Sciatic nerve (tissue), 2 donors: ENCODE measurements around the gene SRPX. TPM values are rescaled to one million over a fixed set of nuclear protein-coding genes. Genes with fewer than 3 reads are reported as not detected.

ENCODE experiments used
- ATAC-seq: fragments of 200-7000 bp; cut with Tn5 transposase; one replicate; pipeline ENCODE4 v1.9.1; 2020; ENCODE audit warnings: mild to moderate bottlenecking, moderate library complexity
- DNase-seq: peaks from one replicate; pipeline ENCODE4 v3.0.0-alpha.2; 2020; ENCODE audit warnings: low spot score
- intact Hi-C: fragments of 100-400 bp; cut with DNase I; formaldehyde crosslinking; loops from one replicate; pipeline ENCODE4 v1.14.2; 2022
- total RNA-seq: library from RNA; stranded (reverse); fragmentation: NEBNext Ultra II Directional; extraction: Animal tissue kit (Norgen Biotek cat#: 25700); gene quantifications from one replicate; pipeline ENCODE4 v1.2.1, GENCODE V29; 2021
- donor health status: DM: no; HTN: no; CAD: no.
- donor health status: DM: no; HTN: no; CAD: no.

SRPX gene
- total RNA-seq, 1 donor from 2014 or later: 33.4 TPM

GRCh38 chrX:38214551-38215531 is 5.8 kb downstream of the SRPX start:
- intact Hi-C loops: no loop called here
- ATAC-seq: peak; percentile 82
- no peak for DNase-seq

DNA sequence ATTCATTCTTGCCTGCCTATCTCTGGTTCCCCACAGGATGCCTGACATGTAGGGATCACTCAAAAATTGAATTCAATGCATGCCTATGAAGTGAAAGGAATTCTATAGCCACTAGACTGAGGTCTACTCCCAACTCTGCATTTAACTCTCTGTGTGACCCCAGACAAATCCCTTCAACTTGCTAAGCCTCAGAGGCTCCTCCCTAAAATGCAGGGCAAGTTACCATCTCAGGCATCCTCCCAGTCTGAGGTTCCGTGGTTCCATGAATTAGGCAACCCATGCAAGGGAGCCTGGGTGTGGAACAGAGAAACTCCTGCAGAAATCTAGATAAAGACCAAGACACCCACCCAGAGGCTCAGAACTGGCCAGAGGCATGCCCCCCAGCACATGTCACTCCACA is 6.6 kb downstream of the SRPX start:
- no peak for ATAC-seq
- no peak for DNase-seq
- intact Hi-C loops: no loop called here

DNA sequence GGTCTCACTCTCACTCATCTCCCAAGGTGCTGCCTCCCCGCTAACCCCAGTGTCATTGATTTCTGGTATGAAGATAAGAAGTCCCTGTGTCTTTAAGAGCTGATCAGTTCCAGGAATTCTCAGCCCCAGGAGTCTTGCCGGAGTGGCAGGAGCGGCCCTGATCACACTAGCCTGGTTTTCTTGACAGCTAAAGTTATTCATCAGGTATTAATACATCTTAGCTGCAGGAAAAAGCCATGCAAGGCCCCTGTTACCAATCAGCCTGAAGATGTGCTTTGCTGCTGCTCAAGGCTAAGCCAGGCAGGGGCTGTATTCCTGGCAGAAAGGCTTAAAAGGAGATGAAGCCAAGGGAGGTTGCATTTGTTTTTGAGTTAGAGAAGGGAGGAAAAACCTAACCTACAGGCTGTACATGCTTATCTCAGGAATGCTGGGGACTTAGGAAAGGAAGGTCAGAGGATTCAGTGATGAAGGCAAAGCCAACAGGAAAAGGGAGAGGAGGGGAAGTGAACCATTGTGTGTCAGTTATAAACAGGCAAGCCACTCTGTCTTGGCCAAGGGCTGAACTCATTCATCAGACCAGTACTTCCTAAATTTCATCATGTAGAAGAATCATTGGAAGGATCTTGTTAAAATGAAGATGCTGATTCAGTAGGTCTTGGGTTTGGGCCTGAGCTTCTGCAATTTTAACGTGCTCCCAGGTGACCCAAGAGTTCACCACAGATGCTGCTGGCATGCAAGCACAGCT is 8.6 kb downstream of the SRPX start:
- no peak for ATAC-seq
- DNase-seq: no peak
- intact Hi-C loops: no loop called here

GRCh38 chrX:38206542-38206941 is 14.1 kb downstream of the SRPX start:
- intact Hi-C loops: no loop called here
- no peak for DNase-seq
- ATAC-seq: no peak

- DNase-seq: no peak
- intact Hi-C loops: no loop called here
- ATAC-seq: no peak
Measured at GRCh38 chrX:38206036-38206435, 14.6 kb downstream of the SRPX start.

GRCh38 chrX:38205039-38205438 is 15.6 kb downstream of the SRPX start:
- intact Hi-C loops: no loop called here
- DNase-seq: no peak
- no peak for ATAC-seq

- DNase-seq (no peak), ATAC-seq (no peak)
- intact Hi-C loops: no loop called here
Measured at GRCh38 chrX:38192007-38192810, 28.5 kb downstream of the SRPX start.

DNA sequence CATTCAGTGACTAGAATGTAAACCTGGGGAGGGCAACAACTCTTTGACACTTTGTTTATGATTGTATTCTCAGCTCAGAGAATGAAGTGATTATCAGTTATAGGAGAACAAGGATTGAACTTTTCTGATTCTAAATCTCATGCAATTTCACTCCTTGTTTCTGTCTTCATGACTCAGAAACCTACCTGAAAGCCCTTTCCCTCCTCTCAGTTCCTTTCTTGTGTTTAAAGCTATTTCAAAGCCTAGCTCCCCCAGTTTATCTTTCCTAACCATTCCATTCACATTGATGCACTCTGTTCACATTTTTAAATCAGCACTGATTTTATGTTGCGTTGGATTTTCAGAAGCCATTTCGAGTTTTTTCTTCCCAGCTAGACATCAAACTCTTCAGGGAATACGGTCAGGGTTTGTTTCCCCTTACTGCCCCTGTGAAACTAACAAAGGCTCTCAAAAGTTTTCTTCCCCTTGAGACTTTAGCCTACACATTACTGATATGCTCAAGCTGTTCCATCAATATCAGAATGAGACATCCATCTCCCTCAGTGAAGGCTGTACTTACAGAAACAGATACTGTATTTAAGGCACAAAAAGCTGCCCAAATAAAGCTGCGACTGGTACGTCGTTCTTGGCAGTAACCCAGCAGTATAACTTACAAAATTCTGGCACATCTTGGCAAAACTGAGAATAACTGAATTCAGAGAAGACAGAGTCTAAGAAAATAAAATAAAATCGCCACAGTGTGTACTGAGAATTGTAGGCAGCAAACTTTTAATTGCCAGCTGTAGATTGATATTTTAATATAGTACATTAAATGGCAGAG is 31.0 kb downstream of the SRPX start:
- DNase-seq (no peak), ATAC-seq (no peak)
- intact Hi-C loops: no loop called here

DNA sequence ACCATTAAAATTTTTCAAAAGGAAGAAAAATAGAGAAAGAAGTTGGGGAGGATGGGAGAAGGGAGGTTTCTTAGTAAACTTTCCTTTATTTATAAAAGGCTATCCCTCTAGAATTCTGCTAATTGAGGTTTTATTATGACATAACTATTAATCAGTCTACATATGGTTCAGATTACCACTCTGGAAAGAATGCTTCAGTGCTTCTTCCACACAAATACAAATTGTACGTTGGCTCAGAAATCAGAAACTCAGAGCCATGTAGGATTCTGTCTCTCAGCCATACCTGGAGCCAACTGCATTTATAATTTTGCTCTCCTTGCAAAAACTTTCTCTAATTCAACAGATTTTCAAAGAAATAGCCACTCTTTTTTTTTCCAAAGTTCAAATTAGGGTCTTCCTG is 37.1 kb downstream of the SRPX start:
- DNase-seq: no peak

GRCh38 chrX:38181357-38181756 is 39.3 kb downstream of the SRPX start:
- DNase-seq: no peak
- ATAC-seq: no peak
- intact Hi-C loops: no loop called here

More for the DNA sequence above, 37.1 kb downstream of the SRPX start:
- no peak for ATAC-seq
- intact Hi-C loops: no loop called here

- DNase-seq (no peak), ATAC-seq (no peak)
- intact Hi-C loops: no loop called here
Measured at GRCh38 chrX:38178396-38178795, 42.3 kb downstream of the SRPX start.

DNA sequence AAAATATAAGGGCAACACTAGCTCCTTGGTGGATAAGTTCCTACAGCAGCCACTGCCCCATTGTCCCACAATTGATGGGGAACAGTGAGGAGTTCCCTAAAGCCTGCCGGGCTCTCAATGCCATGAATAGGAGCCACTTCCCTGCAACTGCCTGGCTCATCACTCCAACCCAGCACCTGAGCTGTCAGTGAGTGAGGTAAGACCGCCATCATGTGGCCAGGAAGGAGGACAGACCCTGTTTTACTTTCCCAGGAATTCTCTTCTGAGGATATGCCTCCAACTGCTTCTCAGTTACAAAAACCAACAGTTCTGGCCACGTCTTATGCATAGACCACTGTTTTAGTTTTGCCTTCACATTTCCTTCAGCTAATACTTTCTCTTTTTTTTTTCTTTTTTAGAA is 45.5 kb downstream of the SRPX start:
- ATAC-seq: peak; percentile 39
- intact Hi-C loops: no loop called here
- DNase-seq: no peak

- intact Hi-C loops: no loop called here
- DNase-seq (no peak), ATAC-seq (no peak)
Measured at GRCh38 chrX:38172596-38172995, 48.1 kb downstream of the SRPX start.

DNA sequence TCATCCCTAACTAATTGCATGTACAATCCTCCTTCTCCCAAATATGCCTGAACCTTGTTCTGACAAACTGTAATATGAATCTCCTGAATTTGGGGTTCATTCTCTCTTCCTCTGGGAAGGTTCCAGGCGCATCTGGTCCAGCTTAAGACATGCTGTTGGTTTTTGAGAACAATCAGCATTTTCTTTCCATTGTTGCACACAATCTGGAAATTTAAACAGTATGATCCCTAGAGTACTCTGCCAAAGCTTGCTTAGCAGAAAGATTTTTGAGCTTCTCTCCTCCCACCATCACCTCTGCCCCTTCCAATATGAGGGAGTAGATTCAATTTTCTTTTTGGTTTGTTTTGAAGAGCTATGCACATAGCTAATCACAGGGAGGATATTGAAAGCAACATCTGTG is 50.1 kb downstream of the SRPX start:
- intact Hi-C loops: no loop called here
- DNase-seq (no peak), ATAC-seq (no peak)

DNA sequence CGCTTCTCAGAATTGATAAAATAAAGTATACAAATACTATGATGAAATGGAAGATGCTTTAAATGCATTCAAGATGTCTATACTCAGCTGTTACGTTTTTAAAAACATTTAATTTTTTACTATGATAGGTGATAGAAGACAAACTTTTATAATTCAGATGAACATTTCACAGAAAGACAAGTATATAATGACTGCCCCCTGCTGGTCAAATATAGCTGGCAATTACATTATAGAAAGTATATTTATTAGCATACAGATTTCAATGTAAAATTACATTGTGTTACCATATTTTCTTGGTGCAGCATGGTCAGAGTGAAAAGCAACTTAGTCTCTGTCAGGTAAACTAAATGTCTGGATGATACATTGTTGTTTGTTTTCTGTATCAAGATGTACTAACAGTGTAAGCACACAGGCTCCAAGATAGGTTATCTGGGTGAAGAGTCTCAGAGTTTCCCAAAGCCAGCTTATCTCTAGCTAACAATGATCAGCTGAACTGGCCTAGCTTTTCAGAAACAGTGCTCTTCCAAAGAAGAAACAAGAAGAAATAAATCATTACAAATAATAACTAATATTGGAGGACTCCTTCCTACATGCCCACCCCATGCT is 54.1 kb downstream of the SRPX start:
- intact Hi-C loops: no loop called here
- ATAC-seq (no peak), DNase-seq (no peak)

DNA sequence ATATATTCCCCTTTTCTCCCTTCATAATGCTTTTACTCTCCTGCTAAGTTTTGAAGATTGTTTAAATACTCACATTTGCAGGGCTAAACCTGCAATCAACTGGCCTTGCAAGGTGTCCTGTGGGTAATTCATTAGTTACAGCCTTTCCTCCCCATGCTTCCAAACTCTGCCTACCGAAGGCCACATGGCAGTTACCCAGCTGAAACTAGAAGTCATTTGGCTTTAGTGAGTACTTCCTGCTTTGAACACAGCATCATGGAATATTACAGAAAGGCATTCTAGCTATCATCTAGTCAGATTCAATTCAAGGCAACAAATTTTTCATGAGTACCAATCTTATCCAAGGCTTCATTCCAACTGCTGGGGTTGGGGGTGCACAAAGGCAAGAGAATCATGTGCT is 55.6 kb downstream of the SRPX start:
- no peak for ATAC-seq
- DNase-seq: no peak
- intact Hi-C loops: no loop called here

- intact Hi-C loops: no loop called here
Measured at GRCh38 chrX:38163193-38163592, 57.5 kb downstream of the SRPX start.

DNA sequence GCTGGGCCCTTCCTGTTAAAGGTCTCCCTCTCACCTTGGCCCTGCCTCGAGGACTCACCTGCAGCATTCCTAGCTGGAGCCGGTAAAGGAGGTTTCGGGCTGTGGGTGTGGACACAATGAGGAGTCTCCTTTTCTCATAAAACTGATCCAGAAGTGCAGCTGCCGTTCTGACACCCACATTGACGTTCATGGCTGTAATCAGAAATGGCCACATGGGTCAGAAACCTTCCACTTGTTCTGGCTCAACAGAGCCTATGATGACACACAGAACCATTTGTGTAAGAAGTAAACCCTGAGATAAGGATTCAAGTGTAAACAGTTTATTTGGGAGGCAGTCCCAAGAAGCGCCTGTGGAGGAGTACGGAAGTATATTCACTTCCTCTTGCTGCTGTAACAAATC is 63.8 kb downstream of the SRPX start:
- intact Hi-C loops: no loop called here
- ATAC-seq (no peak), DNase-seq (no peak)

More at GRCh38 chrX:38163193-38163592, 57.5 kb downstream of the SRPX start:
- DNase-seq: no peak
- ATAC-seq: no peak
